Right renal cortex interstitium (tissue), 3 donors: ENCODE measurements around the gene CHN2. TPM values are rescaled to one million over a fixed set of nuclear protein-coding genes. Genes with fewer than 3 reads are reported as not detected.

Experiments used
- DNase-seq, 3 donors: peaks; one replicate each; pipeline ENCODE4 v3.0.0-alpha.2; 2013; ENCODE audit warnings: low read depth in 3 of 3, low spot score in 2 of 3
- polyA plus RNA-seq, 3 donors: library from polyadenylated mRNA; unstranded; fragments of 120-200 nt; gene quantifications; one replicate each; pipeline ENCODE4 v1.2.1, GENCODE V29; 2013; ENCODE audit not compliant: insufficient read length in 3 of 3

Gene CHN2
- polyA plus RNA-seq, 3 donors = 14.3 to 20.8 (median 18.3) TPM

GRCh38 chr7:29453021-29453420 lies 258.4 kb downstream of the CHN2 start:
- no peak for DNase-seq

DNA sequence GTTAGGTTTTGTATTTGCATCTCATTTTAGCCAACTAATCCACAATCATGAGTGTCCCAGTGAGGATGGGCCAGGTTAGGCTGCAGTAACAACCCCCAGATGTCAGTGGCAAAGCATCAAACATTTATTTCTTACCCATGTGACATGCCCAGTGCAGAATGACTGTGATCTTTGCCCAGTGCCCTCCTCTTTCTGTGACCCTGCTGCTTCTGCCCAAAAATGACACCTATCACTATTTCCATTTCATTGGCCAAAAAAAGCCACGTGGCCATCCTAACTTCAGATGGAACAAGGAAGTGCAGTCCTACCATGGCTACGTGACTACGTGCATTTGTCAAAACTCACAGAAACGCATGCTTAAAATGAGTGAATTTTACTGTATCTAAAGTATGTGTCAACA lies 259.9 kb downstream of the CHN2 start:
- DNase-seq = no peak

DNA sequence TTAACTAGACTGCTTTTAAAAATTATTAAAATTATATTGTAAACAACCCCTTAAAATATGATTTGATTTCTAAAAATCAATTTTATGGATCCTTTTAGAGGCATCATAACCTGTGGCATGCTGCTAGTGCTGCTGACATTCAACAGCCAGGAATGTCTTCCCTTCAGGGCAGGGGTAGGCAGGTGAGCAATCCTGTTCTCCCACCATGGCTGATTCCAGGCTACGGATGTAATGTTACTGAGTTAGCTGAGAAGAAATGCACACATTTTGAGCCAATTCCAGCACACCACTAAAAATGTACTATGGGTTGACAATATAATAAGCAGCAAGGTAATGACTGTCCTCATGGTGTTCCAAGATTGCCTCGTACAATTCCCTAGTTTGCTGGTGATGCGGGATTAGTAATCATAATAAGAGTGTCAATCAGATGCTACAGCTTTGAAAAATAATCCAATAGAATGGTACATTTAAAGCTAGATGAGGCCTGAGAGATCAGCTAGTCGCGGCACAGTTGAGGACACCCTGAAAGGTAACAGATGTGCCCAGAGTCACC lies 260.4 kb downstream of the CHN2 start:
- no peak for DNase-seq

DNA sequence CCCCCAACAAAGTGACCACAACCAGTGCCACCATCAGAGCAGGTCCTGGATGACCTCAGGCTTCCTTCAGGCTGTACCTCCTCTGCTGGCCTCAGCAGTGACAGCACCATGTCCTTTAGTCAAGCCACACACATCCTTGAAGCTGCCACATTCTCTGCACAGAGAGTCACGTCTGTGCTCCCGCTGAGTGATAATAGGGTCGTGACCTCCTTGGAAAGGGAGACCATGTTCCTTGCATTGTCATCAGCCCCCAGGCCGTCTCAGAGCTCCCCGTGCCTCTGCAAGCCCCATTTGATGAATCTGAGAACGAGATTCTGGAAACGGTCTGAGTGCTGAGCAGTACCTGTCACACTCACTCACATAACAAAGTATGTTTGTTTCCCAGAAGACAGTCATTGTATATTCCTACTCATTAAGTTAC lies 262.6 kb downstream of the CHN2 start:
- DNase-seq = no peak

DNA sequence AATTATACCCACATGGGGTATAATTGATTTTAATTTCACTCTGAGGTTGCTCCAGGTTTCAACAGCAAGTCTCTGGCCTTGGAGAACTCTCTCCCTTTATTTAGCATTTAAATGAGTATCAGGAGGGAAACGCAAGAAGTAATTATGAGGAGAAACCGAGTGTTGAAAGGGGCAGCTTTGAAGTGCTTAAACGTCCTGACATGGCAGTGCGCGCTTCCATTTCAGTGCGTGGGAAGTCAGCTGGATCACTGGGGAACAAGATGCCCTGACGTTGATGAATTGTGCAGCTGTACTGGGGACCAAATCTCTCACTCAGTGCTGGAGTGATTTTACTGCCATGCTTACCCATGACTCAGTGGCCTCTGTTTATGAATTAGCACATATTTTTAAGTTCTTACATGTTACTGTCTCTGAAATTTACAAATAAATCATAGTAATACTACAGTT lies 263.0 kb downstream of the CHN2 start:
- DNase-seq = no peak

DNA sequence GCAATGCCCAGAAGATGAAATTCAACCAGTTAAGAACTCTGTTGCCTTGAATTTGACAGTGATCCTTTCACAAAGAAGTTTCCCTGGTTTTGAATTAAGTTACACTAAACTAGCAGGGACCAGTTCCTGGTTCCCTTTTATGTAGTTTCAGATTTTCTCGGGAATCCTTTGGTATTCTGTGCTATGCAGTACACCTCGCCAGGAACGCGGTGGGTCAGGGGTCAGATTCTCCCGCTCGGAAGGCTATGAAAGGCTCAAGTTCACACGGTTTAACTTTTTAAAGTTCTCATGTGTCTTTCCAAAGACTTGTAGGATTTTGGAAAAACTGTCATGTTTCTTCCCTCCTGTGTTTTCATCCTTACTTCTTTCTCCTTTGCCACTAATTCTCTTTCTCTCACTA lies 264.4 kb downstream of the CHN2 start:
- no peak for DNase-seq

GRCh38 chr7:29459589-29459988 lies 265.0 kb downstream of the CHN2 start:
- DNase-seq = no peak

GRCh38 chr7:29461996-29462395 lies 267.4 kb downstream of the CHN2 start:
- DNase-seq = no peak

- DNase-seq = no peak
Observed at GRCh38 chr7:29463504-29464158, 269.1 kb downstream of the CHN2 start.

GRCh38 chr7:29464753-29465152 lies 270.2 kb downstream of the CHN2 start:
- DNase-seq = no peak

GRCh38 chr7:29467193-29467926 lies 272.8 kb downstream of the CHN2 start:
- no peak for DNase-seq

DNA sequence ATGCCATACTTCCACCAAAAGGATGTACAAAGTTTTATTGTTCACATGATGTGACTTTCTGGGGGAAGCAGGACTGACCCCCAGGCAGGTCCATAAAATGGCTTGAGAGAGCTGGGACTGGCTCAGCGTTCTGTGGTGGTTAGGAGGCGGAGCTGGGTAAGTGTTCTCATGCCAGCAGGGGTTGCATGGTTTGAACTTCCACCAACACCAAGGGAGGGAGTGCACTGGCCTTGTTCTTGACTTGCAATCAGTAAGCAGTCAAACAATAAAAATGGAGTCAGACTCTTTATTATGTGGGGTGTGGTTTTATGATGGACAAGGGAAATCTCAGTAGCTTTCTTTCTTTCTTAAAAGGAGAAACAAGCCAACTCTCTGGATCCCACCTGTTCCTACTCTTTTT lies 273.6 kb downstream of the CHN2 start:
- no peak for DNase-seq

DNA sequence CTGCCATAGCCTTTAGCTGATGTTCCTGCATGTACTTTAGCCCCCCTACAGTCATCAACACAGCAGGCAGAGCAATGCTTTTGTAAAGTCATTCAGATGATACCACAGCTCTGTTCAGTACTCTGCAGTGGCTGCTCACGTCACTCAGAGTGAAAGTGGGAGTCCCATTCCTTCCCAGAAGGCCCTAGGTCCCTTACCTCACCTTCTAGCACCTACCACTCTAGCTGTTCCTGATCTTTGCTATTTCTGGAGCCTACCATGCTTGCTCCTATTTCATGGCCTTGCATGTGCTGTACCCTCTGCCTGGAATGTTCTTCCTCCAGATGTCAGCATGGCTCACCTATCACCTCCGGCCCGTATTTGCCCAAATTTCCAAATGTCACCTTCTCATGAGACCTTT lies 274.7 kb downstream of the CHN2 start:
- DNase-seq = no peak

DNA sequence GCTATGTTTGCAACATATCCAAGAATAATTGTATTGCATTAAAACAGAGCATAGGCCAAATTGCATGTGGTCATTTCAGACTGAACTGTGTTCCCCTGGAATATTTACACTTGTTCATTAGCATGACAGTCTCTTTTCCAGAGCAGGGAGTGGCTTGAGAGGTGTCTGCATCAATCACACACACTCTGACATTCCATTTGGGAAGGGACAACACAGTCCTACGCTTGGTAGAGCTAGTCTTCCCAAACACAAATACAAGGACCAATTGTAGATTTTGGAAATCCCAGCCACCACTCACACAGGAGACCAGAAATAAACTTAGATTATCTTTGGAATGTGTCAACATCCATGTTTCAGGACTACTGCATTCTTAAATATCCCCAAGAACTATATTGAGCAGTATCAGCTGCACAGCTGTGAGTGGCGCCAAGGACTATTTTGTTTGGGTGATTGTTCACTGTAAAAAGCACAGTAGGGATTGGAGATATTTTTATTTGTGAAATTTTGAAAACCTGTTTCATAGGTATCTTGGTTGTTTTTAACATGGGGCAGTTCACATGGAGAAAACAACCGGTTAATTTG lies 275.5 kb downstream of the CHN2 start:
- DNase-seq = no peak

DNA sequence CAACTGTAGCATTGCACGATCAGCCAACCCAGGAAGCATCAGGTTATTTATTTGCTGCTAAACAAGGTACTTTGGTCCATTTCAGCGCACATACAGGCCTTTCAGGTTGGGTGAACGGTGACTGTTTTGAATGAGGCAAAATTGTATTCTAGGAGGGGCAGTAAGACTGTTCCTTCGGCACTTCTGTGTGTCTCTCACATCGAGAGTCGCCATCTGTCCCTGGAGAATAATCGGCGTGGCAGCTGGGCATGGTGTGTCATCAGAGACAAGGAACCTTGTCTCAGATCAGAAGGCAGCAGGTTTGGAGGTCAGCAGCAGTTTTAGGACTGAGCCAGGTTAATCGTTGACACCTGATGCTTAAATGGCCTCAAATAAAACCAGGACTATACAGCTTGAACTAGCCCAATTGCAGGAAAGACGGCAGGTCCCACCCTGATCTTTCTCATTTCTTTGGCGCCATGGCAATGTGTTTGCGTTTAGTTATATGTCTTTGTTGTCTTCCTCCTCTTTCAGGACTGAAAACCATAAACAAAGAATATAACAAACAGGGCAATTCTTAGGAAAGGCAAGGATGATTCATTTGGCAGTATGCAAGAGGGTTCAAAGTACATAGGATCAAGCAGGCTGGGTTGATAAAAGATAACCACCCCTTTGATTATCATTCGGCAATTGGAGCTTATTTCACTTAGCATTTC lies 277.0 kb downstream of the CHN2 start:
- no peak for DNase-seq

- DNase-seq = no peak
Observed at GRCh38 chr7:29476916-29477315, 282.3 kb downstream of the CHN2 start.

DNA sequence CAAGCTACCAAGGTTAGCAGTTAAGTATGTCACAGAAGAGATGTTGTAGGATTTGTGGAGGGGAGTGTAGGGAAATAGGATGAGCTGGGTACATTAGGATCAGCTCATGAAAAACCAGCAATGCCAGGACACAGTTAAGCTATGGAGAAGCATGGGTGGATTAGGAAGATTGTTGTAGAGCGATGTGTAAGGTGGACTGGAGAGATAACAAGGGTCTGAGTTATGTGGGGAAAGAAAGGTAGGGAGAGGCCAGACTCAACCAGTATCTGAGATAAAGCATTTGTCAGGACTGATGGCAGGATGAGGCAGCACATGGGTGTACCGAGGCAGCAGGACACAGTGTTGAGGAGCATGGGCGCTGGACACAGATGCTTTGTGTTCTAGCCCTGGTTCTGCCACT lies 283.7 kb downstream of the CHN2 start:
- DNase-seq = no peak

DNA sequence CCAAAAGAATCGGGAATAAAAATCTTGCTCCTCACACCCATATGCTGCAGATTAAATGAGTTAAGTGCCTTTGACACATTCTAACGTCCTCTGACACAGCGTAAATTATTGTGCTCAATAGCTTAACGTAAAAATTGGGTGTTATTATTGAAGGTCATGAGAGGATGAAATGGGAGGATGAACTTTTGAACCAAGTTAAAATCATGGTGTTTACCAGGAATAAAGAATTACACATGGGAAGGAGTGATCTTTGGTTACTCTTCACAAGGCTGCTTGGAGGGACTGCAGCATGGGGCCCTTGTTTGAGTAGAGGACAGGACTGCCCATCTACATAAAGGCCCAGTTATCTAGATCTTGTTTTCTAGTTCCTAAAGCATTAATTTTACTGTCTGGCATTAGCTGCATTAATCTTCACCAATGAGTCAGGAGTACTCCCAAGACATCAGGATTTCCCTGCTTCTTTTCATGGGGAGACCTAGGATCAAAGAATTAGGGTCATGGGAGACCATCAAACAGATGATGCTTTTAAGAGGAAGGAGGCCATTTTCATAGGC lies 284.2 kb downstream of the CHN2 start:
- no peak for DNase-seq

- DNase-seq = no peak
Observed at GRCh38 chr7:29479301-29480200, 285.0 kb downstream of the CHN2 start.

DNA sequence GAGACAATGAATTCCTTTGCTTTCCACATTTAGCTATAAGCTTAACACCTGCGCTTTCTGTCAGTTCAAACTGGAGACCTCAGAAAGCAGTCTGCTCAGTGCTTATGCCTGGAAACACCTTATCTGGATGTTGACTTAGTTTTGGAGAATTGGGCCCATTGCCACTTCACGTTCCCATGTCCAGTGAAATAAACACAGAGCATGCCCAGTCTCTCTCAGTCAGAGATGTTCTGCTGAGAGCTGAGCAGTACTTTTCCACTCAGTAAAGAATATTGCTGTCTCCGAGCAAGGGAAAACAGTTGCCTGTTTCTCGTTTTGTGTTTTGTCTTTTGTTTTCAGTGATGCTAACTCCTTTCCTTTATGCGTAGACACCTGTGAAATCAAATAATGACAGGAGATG lies 285.9 kb downstream of the CHN2 start:
- DNase-seq = no peak
